ENCODE results near the gene FBXO22. TPM values are rescaled to one million over a fixed set of nuclear protein-coding genes. Genes with fewer than 3 reads are reported as not detected.
A peak's percentile ranks its signal among the peaks of the same experiment; 100 is the strongest.

FBXO22 gene
- polyA plus RNA-seq, 4 donors, result 11.6 to 24.0 (median 18.6) TPM

- 88 to 95% (median 95%) methylated on average over 4 of the region's 4 CpGs for WGBS, 3 donors
- Histone ChIP-seq H3K27ac (ENCODE audit: low read depth in 1 of 3, low read length in 2 of 3) (no peak overlapping the region), H3K36me3 (ENCODE audit: control insufficient read depth in 3 of 3, insufficient read depth in 2 of 3, low read depth in 1 of 3, low read length in 3 of 3) (peaks cover 0 to 13% (median 2%) of the 10 kb centered on the region in 3 donors), H3K4me1 (ENCODE audit: control insufficient read depth in 3 of 3, insufficient read depth in 2 of 3, low read depth in 1 of 3, low read length in 2 of 3) (peaks cover 0 to 17% (median 5%) of the 10 kb centered on the region in 3 donors), H3K9me3 (ENCODE audit: control insufficient read depth in 2 of 2, insufficient read depth in 1 of 2, low read depth in 1 of 2, low read length in 1 of 2) (no peaks in the 10 kb centered on the region), H3K27me3 (ENCODE audit: control insufficient read depth in 3 of 3, insufficient read depth in 3 of 3, low read length in 3 of 3) (no peaks in the 10 kb centered on the region), H3K4me3 (ENCODE audit: low read depth in 1 of 3, low read length in 3 of 3) (no peak overlapping the region)
- DNase-seq, result no peak
- no peak for FAIRE-seq
These were observed 20.1 kb downstream of the FBXO22 start for GRCh38 chr15:75923756-75924155.

- 89 to 100% (median 95%) methylated on average over 1 of the region's 1 CpG for WGBS, 3 donors
- no peak for FAIRE-seq
- no peak for DNase-seq
These were observed 20.9 kb downstream of the FBXO22 start for GRCh38 chr15:75924576-75924975.

GRCh38 chr15:75925440-75925839 lies 21.8 kb downstream of the FBXO22 start:
- no peak overlapping the region for H3K4me3 ChIP-seq (ENCODE audit: low read depth in 1 of 3, low read length in 3 of 3)
- FAIRE-seq (no peak), DNase-seq (no peak)
- WGBS, 3 donors, result 68 to 85% (median 79%) methylated on average over 2 of the region's 2 CpGs
- H3K4me1 ChIP-seq (ENCODE audit: control insufficient read depth in 3 of 3, insufficient read depth in 2 of 3, low read depth in 1 of 3, low read length in 2 of 3), result peaks cover 0 to 12% (median 5%) of the 10 kb centered on the region in 3 donors
- no peaks in the 10 kb centered on the region for H3K9me3 ChIP-seq (ENCODE audit: control insufficient read depth in 2 of 2, insufficient read depth in 1 of 2, low read depth in 1 of 2, low read length in 1 of 2)
- H3K27me3 ChIP-seq (ENCODE audit: control insufficient read depth in 3 of 3, insufficient read depth in 3 of 3, low read length in 3 of 3), result no peaks in the 10 kb centered on the region
- H3K27ac ChIP-seq (ENCODE audit: low read depth in 1 of 3, low read length in 2 of 3), result no peak overlapping the region
- H3K36me3 ChIP-seq (ENCODE audit: control insufficient read depth in 3 of 3, insufficient read depth in 2 of 3, low read depth in 1 of 3, low read length in 3 of 3), result peaks cover 2 to 9% (median 2%) of the 10 kb centered on the region in 3 donors

More at GRCh38 chr15:75924576-75924975, 20.9 kb downstream of the FBXO22 start:
- Histone ChIP-seq H3K4me3 (ENCODE audit: low read depth in 1 of 3, low read length in 3 of 3) (no peak overlapping the region), H3K36me3 (ENCODE audit: control insufficient read depth in 3 of 3, insufficient read depth in 2 of 3, low read depth in 1 of 3, low read length in 3 of 3) (peaks cover 0 to 9% (median 1%) of the 10 kb centered on the region in 3 donors), H3K27me3 (ENCODE audit: control insufficient read depth in 3 of 3, insufficient read depth in 3 of 3, low read length in 3 of 3) (no peaks in the 10 kb centered on the region), H3K9me3 (ENCODE audit: control insufficient read depth in 2 of 2, insufficient read depth in 1 of 2, low read depth in 1 of 2, low read length in 1 of 2) (no peaks in the 10 kb centered on the region), H3K27ac (ENCODE audit: low read depth in 1 of 3, low read length in 2 of 3) (no peak overlapping the region), H3K4me1 (ENCODE audit: control insufficient read depth in 3 of 3, insufficient read depth in 2 of 3, low read depth in 1 of 3, low read length in 2 of 3) (peaks cover 0 to 17% (median 5%) of the 10 kb centered on the region in 3 donors)

- Histone ChIP-seq H3K4me1 (ENCODE audit: control insufficient read depth in 3 of 3, insufficient read depth in 2 of 3, low read depth in 1 of 3, low read length in 2 of 3) (peaks cover 0 to 9% (median 5%) of the 10 kb centered on the region in 3 donors), H3K4me3 (ENCODE audit: low read depth in 1 of 3, low read length in 3 of 3) (no peak overlapping the region), H3K27ac (ENCODE audit: low read depth in 1 of 3, low read length in 2 of 3) (no peak overlapping the region), H3K27me3 (ENCODE audit: control insufficient read depth in 3 of 3, insufficient read depth in 3 of 3, low read length in 3 of 3) (no peaks in the 10 kb centered on the region), H3K9me3 (ENCODE audit: control insufficient read depth in 2 of 2, insufficient read depth in 1 of 2, low read depth in 1 of 2, low read length in 1 of 2) (no peaks in the 10 kb centered on the region), H3K36me3 (ENCODE audit: control insufficient read depth in 3 of 3, insufficient read depth in 2 of 3, low read depth in 1 of 3, low read length in 3 of 3) (peaks cover 4 to 9% (median 5%) of the 10 kb centered on the region in 3 donors)
- no peak for FAIRE-seq
- WGBS, 3 donors, result 93 to 97% (median 95%) methylated on average over 3 of the region's 3 CpGs
- no peak for DNase-seq
These were observed 23.3 kb downstream of the FBXO22 start for GRCh38 chr15:75926931-75927330.

DNA sequence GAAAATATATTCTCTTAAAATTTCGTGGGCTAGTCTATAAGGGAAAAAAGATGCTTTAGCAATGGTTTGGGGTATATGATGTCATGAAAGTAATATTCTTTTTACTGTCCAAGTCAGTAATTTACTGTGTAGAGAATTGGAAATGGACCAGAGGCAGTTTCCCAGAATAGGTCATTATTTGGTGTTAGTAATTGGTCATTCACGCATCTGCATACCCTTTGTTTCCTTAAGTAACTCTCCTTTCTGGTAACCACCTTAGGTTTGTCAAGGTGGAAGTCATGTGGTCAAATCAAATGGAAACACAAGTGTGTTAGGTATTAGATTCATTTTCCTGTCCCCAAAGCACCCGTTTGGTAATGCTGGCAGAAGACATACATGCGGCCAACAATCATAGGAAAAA lies 23.9 kb downstream of the FBXO22 start:
- WGBS, 3 donors, result 86 to 95% (median 91%) methylated on average over 4 of the region's 4 CpGs
- no peak for FAIRE-seq
- H3K27ac ChIP-seq (ENCODE audit: low read depth in 1 of 3, low read length in 2 of 3), result no peak overlapping the region

DNA sequence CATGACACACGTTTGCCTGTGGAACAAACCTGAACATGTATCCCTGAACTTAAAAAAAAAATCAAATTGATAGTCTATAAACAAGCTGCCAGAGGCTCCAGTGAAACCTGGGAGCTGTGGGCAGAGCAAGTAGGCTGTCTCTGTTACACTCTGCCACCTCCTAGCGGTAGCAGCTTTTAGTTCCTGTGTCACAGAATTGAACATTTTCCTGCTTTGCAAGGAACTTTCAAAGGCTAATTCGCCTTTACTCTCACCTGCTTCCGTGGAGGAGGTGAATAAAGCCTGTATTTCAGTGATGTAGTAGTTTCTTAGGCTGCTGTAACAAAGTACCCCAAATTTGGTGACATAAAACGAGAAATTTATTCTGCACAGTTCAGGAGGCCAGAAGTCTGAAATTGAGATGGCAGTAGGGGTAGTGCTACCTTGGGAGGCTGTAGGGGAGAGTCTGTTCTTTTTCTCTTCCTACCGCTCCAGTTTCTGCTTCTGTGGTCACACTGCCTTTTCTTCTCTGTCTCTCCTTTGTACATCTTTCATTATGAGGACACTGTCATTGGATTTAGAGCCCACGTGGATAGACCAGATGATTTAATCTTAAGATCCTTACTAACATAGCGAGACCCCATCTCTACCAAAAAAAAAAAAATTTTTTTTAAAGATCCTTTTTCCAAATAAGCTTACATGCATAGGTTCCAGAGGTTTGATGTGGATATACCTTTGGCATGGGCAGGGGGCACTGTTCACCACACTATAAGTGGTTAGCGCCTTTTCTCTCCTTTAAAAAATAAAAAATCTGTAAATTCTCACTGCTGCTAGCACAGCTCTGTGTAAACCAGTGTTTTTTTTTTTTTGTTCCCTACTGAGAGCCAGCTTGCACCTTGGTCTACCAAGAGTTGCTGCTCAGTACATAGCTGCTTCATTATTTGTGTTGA lies 25.3 kb downstream of the FBXO22 start:
- no peak overlapping the region for H3K27ac ChIP-seq (ENCODE audit: low read depth in 1 of 3, low read length in 2 of 3)
- H3K36me3 ChIP-seq (ENCODE audit: control insufficient read depth in 3 of 3, insufficient read depth in 2 of 3, low read depth in 1 of 3, low read length in 3 of 3), result peaks cover 7 to 14% (median 12%) of the 10 kb centered on the region in 3 donors
- no peak overlapping the region for H3K4me3 ChIP-seq (ENCODE audit: low read depth in 1 of 3, low read length in 3 of 3)
- 75 to 81% (median 77%) methylated on average over 9 of the region's 9 CpGs for WGBS, 3 donors
- FAIRE-seq, result no peak
- no peaks in the 10 kb centered on the region for H3K9me3 ChIP-seq (ENCODE audit: control insufficient read depth in 2 of 2, insufficient read depth in 1 of 2, low read depth in 1 of 2, low read length in 1 of 2)
- DNase-seq, result peak; percentile 18 to 45
- H3K4me1 ChIP-seq (ENCODE audit: control insufficient read depth in 3 of 3, insufficient read depth in 2 of 3, low read depth in 1 of 3, low read length in 2 of 3), result no peaks in the 10 kb centered on the region
- no peaks in the 10 kb centered on the region for H3K27me3 ChIP-seq (ENCODE audit: control insufficient read depth in 3 of 3, insufficient read depth in 3 of 3, low read length in 3 of 3)

More for the DNA sequence above, 23.9 kb downstream of the FBXO22 start:
- DNase-seq, result no peak
- peaks cover 0 to 4% (median 4%) of the 10 kb centered on the region in 3 donors for H3K4me1 ChIP-seq (ENCODE audit: control insufficient read depth in 3 of 3, insufficient read depth in 2 of 3, low read depth in 1 of 3, low read length in 2 of 3)
- H3K36me3 ChIP-seq (ENCODE audit: control insufficient read depth in 3 of 3, insufficient read depth in 2 of 3, low read depth in 1 of 3, low read length in 3 of 3), result peaks cover 4 to 12% (median 9%) of the 10 kb centered on the region in 3 donors
- no peak overlapping the region for H3K4me3 ChIP-seq (ENCODE audit: low read depth in 1 of 3, low read length in 3 of 3)
- no peaks in the 10 kb centered on the region for H3K9me3 ChIP-seq (ENCODE audit: control insufficient read depth in 2 of 2, insufficient read depth in 1 of 2, low read depth in 1 of 2, low read length in 1 of 2)
- no peaks in the 10 kb centered on the region for H3K27me3 ChIP-seq (ENCODE audit: control insufficient read depth in 3 of 3, insufficient read depth in 3 of 3, low read length in 3 of 3)

- DNase-seq (no peak), FAIRE-seq (no peak)
- Histone ChIP-seq H3K4me1 (ENCODE audit: control insufficient read depth in 3 of 3, insufficient read depth in 2 of 3, low read depth in 1 of 3, low read length in 2 of 3) (no peaks in the 10 kb centered on the region), H3K27me3 (ENCODE audit: control insufficient read depth in 3 of 3, insufficient read depth in 3 of 3, low read length in 3 of 3) (no peaks in the 10 kb centered on the region), H3K27ac (ENCODE audit: low read depth in 1 of 3, low read length in 2 of 3) (no peak overlapping the region), H3K36me3 (ENCODE audit: control insufficient read depth in 3 of 3, insufficient read depth in 2 of 3, low read depth in 1 of 3, low read length in 3 of 3) (peaks cover 7 to 14% (median 9%) of the 10 kb centered on the region in 3 donors), H3K4me3 (ENCODE audit: low read depth in 1 of 3, low read length in 3 of 3) (no peak overlapping the region), H3K9me3 (ENCODE audit: control insufficient read depth in 2 of 2, insufficient read depth in 1 of 2, low read depth in 1 of 2, low read length in 1 of 2) (no peaks in the 10 kb centered on the region)
- 54 to 66% (median 60%) methylated on average over 5 of the region's 5 CpGs for WGBS, 3 donors
These were observed 26.3 kb downstream of the FBXO22 start for GRCh38 chr15:75929799-75930565.

GRCh38 chr15:75930866-75931265 lies 27.2 kb downstream of the FBXO22 start:
- no peak overlapping the region for H3K27ac ChIP-seq (ENCODE audit: low read depth in 1 of 3, low read length in 2 of 3)

More at GRCh38 chr15:75930866-75931265, 27.2 kb downstream of the FBXO22 start:
- Histone ChIP-seq H3K4me3 (ENCODE audit: low read depth in 1 of 3, low read length in 3 of 3) (no peak overlapping the region), H3K36me3 (ENCODE audit: control insufficient read depth in 3 of 3, insufficient read depth in 2 of 3, low read depth in 1 of 3, low read length in 3 of 3) (peaks cover 7 to 14% (median 9%) of the 10 kb centered on the region in 3 donors), H3K27me3 (ENCODE audit: control insufficient read depth in 3 of 3, insufficient read depth in 3 of 3, low read length in 3 of 3) (no peaks in the 10 kb centered on the region), H3K4me1 (ENCODE audit: control insufficient read depth in 3 of 3, insufficient read depth in 2 of 3, low read depth in 1 of 3, low read length in 2 of 3) (no peaks in the 10 kb centered on the region), H3K9me3 (ENCODE audit: control insufficient read depth in 2 of 2, insufficient read depth in 1 of 2, low read depth in 1 of 2, low read length in 1 of 2) (no peaks in the 10 kb centered on the region)
- WGBS, 3 donors, result 88 to 100% (median 93%) methylated on average over 2 of the region's 2 CpGs
- DNase-seq (no peak), FAIRE-seq (no peak)
